GM21723 (cell line): ENCODE results near the gene POLA1.

Experiments used
- ATAC-seq: cut with Tn5 transposase; IDR thresholded peaks from one replicate; pipeline ENCODE4 v1.9.1; 2021; ENCODE audit warnings: mild to moderate bottlenecking, moderate library complexity; ENCODE audit not compliant: unreplicated experiment

The POLA1 gene

DNA sequence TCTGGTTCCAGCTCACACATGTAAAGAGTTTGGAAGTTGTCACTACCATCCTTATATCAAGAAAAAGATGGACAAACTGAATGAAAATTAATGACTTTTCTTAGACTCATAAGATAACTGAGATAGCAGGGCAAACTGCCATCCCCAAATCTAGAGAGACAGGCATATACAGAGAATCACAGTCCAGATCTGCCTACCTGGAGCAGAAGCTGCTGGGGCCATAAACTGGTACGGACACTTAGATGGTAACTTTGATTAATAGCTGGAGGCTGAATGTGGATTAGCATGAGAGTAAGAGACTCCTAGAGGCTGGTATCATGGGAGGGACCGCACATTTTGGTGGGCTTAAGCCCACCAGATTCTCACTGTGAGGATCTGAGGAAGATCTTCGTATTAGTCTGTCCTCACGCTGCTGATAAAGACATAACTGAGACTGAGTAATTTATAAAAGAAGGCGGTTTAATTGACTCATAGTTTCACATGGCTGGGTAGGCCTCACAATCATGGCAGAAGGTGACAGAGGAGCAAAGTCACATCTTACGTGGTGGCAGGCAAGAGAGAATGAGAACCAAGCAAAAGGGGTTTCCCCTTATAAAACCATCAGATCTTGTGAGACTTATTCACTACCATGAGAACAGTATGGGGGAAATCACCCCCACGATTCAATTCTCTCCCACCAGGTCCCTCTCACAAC lies 10.8 kb upstream of the POLA1 start:
- ATAC-seq, result no peak

DNA sequence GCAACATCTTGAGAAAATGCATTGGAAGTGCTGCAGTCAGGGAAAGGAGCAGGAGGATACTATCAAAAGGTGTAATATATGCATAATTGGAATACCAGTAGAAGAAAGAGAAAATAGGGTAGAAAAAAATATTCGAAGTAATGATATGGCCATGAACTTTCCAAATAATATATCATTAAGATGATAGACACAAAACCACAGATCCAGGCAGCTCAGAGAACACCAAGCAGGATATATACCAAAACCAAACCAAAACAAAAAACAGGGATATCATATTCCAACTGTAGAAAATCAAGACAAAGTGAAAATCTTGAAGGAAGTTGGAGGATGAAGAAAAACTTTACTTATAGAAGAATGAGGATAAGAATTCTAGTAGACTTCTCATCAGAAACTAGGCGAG lies 9.7 kb upstream of the POLA1 start:
- no peak for ATAC-seq

DNA sequence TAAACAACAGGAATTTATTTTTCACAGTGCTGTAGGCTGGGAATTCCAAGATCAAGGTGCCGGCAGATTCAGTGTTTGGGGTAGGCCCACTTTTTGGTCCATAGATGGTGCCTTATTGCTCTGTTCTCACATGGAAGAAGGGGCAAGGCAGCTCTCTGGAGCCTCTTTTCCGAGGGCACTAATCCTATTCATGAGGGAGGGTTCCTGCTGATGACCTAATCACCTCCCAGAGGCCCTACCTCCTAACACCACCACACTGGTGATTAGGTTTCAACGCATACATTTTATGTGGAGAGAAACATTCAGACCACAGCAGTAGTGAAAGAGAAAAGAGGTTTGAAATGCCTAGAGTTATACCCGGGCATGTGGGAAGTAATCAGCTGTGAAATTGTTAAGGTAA lies 1.4 kb upstream of the POLA1 start:
- no peak for ATAC-seq

DNA sequence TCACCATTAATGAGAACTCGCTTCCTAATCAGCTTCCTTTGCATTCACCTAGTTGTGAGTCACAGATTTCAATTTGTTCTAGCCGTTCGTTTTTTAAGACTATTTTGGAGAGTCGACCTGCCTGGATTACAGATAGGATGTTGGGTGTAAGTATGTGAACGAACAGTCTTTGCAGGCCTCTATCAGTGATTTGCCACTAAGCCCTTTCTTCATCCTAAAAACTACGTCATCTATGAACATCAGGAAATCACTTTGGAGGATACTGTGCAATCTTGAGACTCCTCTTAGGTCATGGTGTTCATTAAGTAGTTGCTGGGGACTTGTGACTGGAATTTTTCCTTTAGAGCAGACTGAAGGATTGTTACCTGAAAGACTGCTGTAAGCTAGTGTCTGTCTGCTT lies 1.1 kb downstream of the POLA1 start:
- ATAC-seq, result no peak

DNA sequence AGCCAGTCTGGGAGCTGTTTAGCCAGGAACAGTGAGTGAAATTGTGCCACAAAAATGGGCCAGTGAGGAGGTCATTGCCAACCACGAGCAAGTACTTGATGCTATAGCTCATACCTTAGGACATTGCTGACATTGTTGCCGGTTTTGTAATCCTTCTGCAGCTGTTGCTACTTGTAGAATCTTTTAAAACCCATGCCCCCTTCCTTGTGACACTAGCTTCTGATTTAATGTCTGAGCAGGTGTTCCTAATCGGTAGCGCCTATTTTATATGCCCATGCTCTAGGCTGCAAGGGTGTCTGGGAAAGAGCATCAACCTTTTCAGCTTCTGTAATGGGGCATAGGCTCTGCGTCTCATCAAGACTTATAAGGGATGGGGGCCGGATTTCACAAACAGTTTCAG lies 2.6 kb downstream of the POLA1 start:
- ATAC-seq, result no peak

DNA sequence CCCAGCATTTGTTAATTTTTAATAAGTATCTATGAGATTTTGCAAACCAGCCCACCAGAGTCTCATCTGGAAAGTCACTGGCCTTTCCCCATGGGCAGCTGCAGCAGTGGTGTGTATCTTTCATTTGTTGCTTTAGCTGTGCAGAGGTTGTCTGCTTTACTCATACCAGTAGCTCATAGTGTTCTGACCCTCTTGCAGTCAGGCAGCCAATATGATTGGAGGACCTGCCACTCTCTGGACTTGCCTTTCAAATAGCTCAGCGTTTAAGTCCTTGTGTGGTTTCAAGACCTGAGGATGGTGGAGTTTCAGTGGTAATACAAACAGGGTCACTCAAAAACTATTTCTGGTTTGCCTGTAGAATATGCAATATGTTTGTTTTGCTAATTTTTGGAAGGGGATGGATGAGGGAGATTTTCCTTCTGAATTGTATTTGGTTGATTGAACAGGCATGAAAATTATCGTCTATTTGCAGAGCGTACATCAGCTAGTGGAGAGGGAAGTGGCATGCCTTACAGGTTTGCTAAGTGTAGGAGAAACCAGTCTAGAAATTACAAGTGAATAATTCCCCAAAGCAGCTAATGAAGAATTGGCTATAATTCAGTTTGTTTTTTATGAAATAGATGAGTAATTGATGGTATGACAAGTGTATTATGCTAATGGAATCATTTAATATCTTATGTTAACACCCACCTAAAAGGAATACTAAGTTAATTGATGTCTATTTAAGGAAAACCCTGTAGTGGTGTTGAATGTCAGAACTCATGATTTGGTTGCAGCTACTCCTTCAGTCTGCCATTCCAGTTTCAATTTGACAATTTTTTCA lies 8.9 kb downstream of the POLA1 start:
- peak; percentile 95 for ATAC-seq

DNA sequence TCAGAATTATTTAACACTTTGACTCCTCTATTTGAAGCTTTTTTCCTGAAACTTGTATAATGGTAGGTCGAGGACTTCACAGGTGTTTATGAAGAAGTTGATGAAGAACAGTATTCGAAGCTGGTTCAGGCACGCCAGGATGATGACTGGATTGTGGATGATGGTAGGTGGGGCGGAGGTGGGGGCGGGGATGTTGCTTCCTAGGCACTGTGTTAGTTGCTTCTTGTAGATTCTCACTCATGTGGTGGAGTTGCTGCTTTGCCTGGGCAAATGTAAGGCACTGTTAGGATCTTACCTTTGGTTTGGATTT lies 9.4 kb downstream of the POLA1 start:
- no peak for ATAC-seq

DNA sequence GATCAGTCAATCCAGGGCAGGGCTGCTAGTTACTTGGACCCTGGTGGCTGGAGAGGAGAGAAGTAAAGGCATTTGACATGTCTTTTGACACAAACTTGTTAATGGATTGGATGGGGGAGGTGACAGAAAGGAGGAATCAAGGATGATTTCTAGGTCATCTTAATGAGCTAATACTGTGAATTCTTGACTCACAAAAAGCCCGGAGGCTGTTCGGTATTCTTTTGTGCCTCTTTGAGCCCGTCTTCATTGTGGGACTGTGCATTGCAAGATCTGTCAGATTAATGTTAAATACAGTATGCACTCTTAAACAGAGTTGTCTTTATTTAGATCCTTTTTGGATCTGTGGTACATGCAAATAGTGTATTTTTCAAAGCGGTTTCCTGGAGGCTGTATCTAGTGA lies 25.1 kb downstream of the POLA1 start:
- no peak for ATAC-seq

DNA sequence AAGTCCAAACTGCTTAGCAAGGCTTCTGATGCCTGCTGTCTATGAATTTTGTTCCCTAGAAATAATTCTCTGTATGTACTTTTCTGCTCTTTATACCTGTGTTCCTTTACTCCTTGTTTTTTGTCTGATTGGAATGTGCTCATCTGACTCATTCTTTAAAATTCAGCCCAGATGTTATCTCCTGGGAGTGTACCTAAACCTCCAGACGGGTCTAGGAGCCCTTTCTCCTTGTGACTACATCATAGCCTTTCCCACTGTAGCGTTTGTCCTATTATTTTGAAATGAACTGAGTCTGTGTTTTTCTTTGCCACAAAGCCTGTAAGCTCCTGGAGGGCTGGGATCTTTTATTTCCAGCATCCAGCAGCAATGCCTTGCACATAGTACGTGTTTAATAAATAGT lies 26.3 kb downstream of the POLA1 start:
- no peak for ATAC-seq

DNA sequence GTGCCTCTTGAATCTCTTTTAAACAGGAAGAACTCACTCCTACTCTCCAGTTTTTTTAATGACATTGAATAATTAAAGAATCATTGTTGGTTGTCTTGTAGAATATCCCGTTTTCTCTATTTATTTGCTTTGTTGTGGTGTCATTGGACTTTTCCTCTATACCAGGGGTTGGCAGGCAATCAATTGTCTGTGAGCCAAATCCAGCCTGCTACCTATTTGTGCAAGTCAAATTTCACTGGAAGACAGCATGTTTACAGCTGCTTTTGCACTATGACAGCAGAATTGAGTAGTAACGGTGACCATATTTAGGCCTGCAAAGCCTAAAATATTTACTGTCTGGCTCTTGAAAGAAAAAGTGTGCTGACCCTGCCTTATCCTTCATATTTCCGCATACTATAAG lies 34.8 kb downstream of the POLA1 start:
- ATAC-seq, result no peak

DNA sequence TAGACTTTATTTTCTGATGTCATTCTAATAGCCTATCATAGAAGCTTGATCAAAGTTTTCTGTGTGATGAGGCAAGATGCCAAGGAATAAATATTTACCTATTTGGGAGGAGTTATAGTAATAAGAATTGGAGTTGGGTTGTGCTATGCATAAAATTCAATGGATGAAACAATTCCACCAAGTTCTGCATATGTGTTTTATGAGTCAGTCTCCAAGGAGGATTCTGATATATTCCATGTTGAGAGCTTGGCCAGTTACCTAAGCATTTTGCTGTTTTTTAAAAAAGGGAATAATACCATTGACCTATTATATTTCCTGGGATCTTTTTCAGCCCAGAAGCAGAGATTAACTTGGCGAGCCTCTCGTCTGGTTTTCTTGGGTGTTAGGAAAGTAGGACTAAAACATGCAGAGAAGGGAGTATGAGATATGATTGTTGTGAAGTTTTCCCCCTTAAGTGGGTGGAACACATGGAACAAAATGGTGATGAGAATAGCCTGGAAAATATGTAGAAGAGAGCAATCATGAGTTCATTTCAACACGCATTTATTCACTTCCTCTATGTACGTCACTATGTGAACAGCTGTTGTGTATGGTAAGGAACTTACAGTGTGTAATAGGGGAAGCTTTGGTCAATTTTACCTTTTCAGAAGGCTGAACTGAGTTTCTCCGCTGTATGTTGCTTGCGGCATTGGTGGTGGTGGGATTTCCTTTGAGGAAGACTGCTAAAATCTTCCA lies 39.2 kb downstream of the POLA1 start:
- ATAC-seq, result no peak

DNA sequence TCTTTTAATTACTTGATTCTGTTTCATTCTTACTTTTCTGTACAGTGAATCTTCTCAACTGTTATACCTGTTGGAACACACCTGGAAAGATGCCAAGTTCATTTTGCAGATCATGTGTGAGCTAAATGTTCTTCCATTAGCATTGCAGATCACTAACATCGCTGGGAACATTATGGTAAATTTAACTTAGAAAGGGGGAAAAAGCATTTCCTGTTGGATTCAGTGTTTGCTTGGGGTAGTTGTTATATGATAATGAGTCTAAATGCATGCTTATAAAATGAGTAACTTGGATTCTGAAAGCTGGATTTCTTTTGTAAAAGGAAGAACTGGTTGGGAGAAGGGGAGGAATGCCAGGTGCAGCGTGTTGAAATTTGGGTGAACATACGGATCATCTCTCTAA lies 47.6 kb downstream of the POLA1 start:
- ATAC-seq, result no peak

DNA sequence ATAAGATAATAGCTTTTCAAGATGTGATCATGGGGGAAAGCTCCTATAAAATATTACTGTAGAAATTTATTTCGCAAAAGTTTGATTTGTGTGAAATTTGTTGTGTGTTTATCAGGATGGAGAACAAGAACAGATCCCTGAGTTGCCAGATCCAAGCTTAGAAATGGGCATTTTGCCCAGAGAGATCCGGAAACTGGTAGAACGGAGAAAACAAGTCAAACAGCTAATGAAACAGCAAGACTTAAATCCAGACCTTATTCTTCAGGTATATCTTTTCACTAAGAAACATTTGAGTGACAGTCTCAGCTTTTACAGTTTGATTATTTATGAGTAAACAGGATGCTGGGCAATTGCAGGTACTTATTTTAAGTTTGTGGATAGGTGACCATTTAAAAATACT lies 54.5 kb downstream of the POLA1 start:
- ATAC-seq, result no peak

DNA sequence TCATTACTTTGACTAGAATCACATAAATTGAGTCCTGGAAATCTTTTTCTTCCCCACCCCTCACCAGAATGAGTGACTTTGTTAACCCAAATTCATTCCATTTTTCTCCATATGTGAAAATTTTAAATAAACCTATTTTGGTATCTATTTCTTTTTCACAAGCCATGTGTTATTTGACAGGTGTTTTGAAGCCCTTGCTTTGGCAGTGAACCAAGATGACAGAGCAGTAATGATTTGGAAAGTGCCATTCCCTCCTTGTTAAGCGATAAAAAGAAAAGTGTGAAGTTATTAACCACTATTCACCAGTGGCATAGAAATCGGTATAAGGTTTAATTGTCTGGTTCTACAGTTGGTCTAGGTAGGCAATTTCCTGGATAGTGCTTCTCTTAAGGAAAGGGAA lies 66.1 kb downstream of the POLA1 start:
- no peak for ATAC-seq

DNA sequence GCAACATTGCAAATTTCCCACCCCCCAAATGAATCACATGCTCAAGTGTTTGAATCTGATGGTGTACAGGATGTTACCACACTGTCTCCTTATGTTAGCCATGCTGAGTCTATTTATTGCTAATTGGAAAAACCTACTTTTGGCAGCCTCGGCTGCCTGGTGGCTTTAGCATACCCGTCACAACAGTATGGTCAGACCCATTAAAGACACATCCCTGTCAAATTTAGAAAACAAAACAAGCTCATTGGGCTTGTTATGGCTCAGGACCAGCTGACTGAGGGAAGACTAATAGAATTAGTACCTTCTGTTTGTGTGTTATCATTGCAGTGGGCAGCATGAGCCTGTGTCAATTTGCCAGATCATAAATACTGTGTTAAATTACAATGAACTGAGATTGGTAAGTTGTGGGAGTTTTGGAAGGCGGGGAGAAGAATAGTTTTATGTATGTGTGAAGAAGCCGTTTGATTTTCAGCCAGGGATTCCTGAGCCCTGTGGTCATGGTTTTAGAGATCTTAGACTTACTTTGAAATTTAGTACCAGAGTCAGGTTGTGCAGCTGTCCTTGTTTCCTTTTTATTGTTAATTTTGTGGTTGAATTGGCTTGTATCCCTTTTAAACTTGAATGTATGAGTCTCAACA lies 66.8 kb downstream of the POLA1 start:
- ATAC-seq, result no peak

DNA sequence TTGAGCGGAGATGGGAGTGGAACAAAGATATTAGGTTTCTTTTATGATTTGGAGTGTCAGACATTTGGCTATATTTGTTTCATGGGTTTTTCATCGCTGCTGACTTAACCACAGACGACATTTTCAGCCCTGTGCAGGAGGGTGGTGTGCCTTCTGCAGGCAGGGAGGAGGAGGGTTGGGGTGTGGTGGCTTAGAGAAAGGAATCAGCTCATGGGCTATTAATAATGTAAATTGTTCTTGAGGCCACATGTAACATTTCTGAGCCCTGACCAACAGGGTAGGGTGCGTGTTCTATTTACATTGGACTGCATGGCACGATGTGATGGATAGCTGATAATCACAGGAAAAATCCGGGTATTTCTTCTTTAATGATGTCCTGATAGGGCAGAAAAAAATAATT lies 67.6 kb downstream of the POLA1 start:
- ATAC-seq, result no peak

DNA sequence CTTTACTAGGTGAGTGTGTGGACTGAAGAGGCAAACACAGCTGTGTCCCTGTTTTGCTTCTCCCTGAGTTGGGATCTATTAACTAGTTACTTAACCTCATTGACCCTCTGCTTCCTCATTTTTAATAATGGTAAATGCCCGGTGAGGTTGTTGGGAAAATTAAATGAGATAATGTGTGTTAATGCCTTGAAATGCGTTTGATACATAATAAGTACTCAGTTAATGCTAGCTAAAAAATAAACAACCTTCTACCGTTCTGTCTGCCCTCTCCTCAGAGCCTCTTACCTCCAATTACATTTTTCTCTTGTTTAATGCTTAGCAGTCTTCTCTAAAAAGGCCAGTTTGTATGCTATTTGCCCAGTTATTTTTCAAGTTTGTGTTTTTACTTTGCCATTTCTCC lies 70.3 kb downstream of the POLA1 start:
- ATAC-seq, result no peak

DNA sequence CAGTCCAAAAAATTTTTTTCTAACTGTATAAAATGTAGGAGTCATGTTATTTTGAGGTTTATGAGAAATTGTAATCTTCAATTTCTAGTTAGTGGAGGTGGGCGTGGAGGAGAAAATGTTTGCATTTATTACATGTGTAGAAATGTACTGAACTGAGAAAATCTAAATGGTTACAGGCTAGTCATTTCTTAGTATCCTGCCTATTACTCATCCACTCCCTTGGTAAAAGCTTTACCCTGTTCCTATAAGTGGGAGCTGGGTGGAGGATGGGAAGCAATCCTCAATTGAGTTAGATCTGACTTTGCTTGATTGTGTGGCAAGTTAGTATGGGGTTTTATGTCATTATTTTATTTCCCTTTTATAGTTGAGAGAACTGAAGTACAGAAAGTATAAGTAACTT lies 73.8 kb downstream of the POLA1 start:
- no peak for ATAC-seq

DNA sequence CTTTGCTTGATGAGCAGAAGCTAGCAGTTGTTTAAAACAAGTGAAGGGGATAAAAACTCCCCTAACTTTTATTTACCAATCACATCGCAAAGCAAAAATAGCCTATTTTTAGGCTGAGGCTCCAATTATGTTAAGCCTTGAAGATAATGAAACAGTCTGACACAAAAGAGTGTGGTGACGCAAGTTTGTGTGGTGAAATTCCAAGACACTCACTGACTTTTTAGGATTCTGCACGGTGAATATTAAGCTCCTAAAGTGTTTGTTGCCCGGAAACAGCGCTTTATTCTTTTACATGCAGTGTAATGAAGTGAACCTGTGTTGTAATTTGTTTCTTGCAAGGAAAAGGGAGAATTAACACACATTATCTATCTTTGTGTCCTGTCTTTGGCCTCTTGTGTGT lies 74.8 kb downstream of the POLA1 start:
- no peak for ATAC-seq

DNA sequence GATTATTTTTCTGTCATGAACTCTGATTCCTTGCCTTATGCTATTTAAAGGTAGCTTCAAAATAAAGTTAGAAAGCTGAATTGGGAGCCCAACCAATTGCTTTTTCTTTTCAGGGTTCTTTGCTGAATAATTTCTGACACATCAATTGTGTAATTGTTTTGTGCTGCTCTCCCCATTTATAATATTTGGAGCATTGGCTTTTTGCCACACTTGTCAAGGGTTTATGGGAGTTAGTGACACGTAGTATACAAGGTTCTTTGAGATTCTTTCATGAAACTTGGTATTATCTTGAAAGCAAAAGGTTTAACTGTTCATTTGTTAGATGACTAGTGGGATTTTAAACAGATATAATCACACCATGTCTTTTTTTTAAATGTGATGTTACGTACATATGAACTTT lies 80.9 kb downstream of the POLA1 start:
- no peak for ATAC-seq

DNA sequence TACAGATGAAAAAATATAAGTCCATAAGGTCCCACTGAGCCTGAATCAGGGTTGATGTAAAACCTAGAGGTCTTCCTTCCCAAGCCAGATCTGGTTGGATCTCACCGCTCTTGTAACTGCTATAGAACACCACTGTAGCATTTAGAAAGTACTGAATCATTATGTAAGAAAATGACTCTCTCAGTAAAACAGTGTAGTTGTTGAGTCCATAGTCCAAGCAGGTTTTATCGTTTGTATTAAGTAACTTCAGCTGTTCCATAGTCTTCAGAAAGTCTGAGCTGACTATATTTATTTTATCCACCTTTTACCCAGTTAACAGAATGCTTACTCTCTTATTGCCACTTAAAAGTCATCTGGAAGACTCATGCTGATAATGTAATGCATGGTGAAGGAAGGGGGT lies 82.2 kb downstream of the POLA1 start:
- no peak for ATAC-seq

DNA sequence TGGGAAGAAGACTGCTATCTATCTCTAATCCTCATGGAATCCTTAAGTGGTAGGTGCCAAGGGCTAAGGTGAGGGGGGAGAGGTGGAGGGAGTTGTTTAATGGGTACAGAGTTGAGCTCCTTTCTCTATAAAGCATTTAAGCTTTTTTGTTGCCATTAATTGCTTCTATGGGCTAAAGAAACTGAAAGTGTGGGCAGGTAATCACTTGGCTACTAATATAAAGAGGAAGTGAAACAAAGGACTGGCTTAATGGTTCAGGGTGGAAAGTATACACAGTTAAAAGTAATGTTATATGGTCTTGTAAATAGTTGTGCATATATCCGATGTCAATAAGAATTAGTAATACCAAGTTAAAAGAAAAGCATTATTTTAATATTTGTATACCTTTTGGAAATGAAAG lies 83.9 kb downstream of the POLA1 start:
- ATAC-seq, result peak; percentile 97
